K562 (cell line): ENCODE results near the gene CLDN12. TPM values are rescaled to one million over a fixed set of nuclear protein-coding genes. Genes with fewer than 3 reads are reported as not detected.

Experiments
- ATAC-seq: fragments of 200-7000 bp; cut with Tn5 transposase; 3 replicates; pipeline ENCODE4 v1.9.1; 2020; ENCODE audit warnings: moderate library complexity
- BruUV-seq: library from RNA; stranded (reverse); fragments of 400-500 nt; replicated peaks from 2 replicates; lab custom pipeline; 2021; lab: Mats Ljungman, UMichigan
- CTCF ChIA-PET: fragments of 300-600 bp; formaldehyde crosslinking; extraction: SDS; loops from one replicate; lab custom pipeline; 2021; ENCODE audit warnings: low intra/inter-chr PET ratio; lab: Yijun Ruan, JAX
- POLR2A ChIA-PET: fragments of 300-600, 350-650 bp; sonication (Branson Sonifier 250); formaldehyde crosslinking; extraction: SDS; loops from one replicate; lab custom pipeline; 2021; ENCODE audit warnings: antibody characterized with exemption, inconsistent platforms; lab: Yijun Ruan, JAX
- DNase-seq, 4 experiments: peaks; one replicate each; pipeline versions ENCODE4 v3.0.0 to v3.0.0-alpha.2; 2011 to 2018; ENCODE audit warnings: low spot score in 3 of 4, mixed read lengths in 3 of 4; ENCODE audit errors: extremely low read depth in 1 of 4
- FAIRE-seq: peaks from 2 replicates; lab custom pipeline; 2011; peaks lifted over from hg19 to GRCh38; lab: Jason Lieb, UNC
- H2AFZ ChIP-seq: 2 replicates; pipeline ENCODE4 v1.6.0; 2011; ENCODE audit warnings: low read depth, low read length, control low read depth, inconsistent platforms
- H3K27ac ChIP-seq: fragments of 200-600 bp; 3 replicates; pipeline ENCODE4 v1.8.0; 2011; ENCODE audit warnings: low read depth, mild to moderate bottlenecking, control low read depth, inconsistent platforms, low read length, moderate library complexity, mixed read lengths; ENCODE audit errors: extremely low read depth
- H3K27me3 ChIP-seq, 2 experiments: fragments of 300-600 bp in 1 of 2; 2 replicates in 1 of 2; 3 replicates in 1 of 2; pipeline versions ENCODE4 v1.6.0 to v1.8.0; 2011; ENCODE audit warnings: inconsistent platforms in 2 of 2, low read length in 2 of 2, mild to moderate bottlenecking in 1 of 2, mixed read lengths in 1 of 2, moderate library complexity in 1 of 2; ENCODE audit not compliant: control insufficient read depth in 2 of 2, insufficient read depth in 2 of 2
- H3K36me3 ChIP-seq: fragments of 300-600 bp; 3 replicates; pipeline ENCODE4 v1.8.0; 2011; ENCODE audit warnings: mild to moderate bottlenecking, low read length, inconsistent platforms; ENCODE audit not compliant: control insufficient read depth, insufficient read depth
- H3K4me1 ChIP-seq, 2 experiments: fragments of 200-600 bp in 1 of 2; replicated peaks in 1 of 2; 2 replicates in 1 of 2; 3 replicates in 1 of 2; pipeline versions ENCODE4 v1.5.1 to v1.8.0; 2011; ENCODE audit warnings: inconsistent platforms in 2 of 2, low read length in 2 of 2, mild to moderate bottlenecking in 1 of 2, mixed read lengths in 1 of 2, moderate library complexity in 1 of 2; ENCODE audit not compliant: control insufficient read depth in 2 of 2, insufficient read depth in 2 of 2
- H3K4me2 ChIP-seq: 2 replicates; pipeline ENCODE4 v1.6.1; 2011; ENCODE audit warnings: low read length, control low read depth, inconsistent platforms, mixed read lengths; ENCODE audit not compliant: insufficient read depth
- H3K4me3 ChIP-seq: fragments of 200-600 bp; sonication (generic), shearing (Covaris generic); 2 replicates; pipeline ENCODE4 v1.5.1; 2016; ENCODE audit warnings: control low read depth, inconsistent platforms
- H3K79me2 ChIP-seq: fragments of 200-600 bp; 3 replicates; pipeline ENCODE4 v1.8.0; 2011; ENCODE audit warnings: low read length, inconsistent platforms; ENCODE audit not compliant: control insufficient read depth, insufficient read depth
- H3K9ac ChIP-seq, 2 experiments: 2 replicates each; pipeline versions ENCODE4 v1.6.0 to v1.6.1; 2011; ENCODE audit warnings: low read depth in 2 of 2, low read length in 2 of 2, control low read depth in 1 of 2, inconsistent platforms in 1 of 2, mild to moderate bottlenecking in 1 of 2, mixed read lengths in 1 of 2; ENCODE audit not compliant: insufficient read depth in 1 of 2
- H3K9me1 ChIP-seq: one replicate; pipeline ENCODE4 v1.6.0; 2011; ENCODE audit warnings: inconsistent platforms, mild to moderate bottlenecking, low read length, moderate library complexity; ENCODE audit not compliant: control insufficient read depth, insufficient read depth
- H3K9me3 ChIP-seq: replicated peaks from 2 replicates; pipeline ENCODE4 v1.5.1; 2011; ENCODE audit warnings: low read depth, low read length, inconsistent platforms; ENCODE audit not compliant: control insufficient read depth, insufficient read depth
- H4K20me1 ChIP-seq: replicated peaks from 2 replicates; pipeline ENCODE4 v1.6.1; 2011; ENCODE audit warnings: low read length, inconsistent platforms, mixed read lengths; ENCODE audit not compliant: control insufficient read depth, insufficient read depth
- ADNP ChIP-seq: fragments of 200-800 bp; sonication (Bioruptor generic); IDR thresholded peaks from 2 replicates; pipeline ENCODE4 v1.6.1; 2016; ENCODE audit warnings: missing genetic modification characterization, missing compliant biosample characterization
- C11orf30 ChIP-seq: fragments of 450-650 bp; IDR thresholded peaks from 2 replicates; pipeline ENCODE4 v1.6.1; 2016; ENCODE audit warnings: low read depth, mild to moderate bottlenecking
- CCAR2 ChIP-seq: fragments of 200-400 bp; formaldehyde crosslinking; IDR thresholded peaks from 2 replicates; pipeline ENCODE4 v1.6.1; 2017; ENCODE audit warnings: mild to moderate bottlenecking, low read depth, low read length
- CREBBP ChIP-seq: IDR thresholded peaks from one replicate; pipeline ENCODE4 v1.6.1; 2012; ENCODE audit warnings: low read depth, mild to moderate bottlenecking, control low read depth, inconsistent platforms, low read length
- CREM ChIP-seq: IDR thresholded peaks from 2 replicates; pipeline ENCODE4 v1.6.1; 2014; ENCODE audit warnings: antibody characterized with exemption, low read depth
- E2F1 ChIP-seq: sonication (generic); formaldehyde crosslinking; IDR thresholded peaks from 2 replicates; pipeline ENCODE4 v1.8.1; 2023; ENCODE audit warnings: mild to moderate bottlenecking, missing genetic modification reagents, moderate library complexity
- MCM5 ChIP-seq: fragments of 450-650 bp; IDR thresholded peaks from 2 replicates; pipeline ENCODE4 v1.6.1; 2016; ENCODE audit warnings: low read depth
- NKRF ChIP-seq: fragments of 450-650 bp; IDR thresholded peaks from 2 replicates; pipeline ENCODE4 v1.6.1; 2016; ENCODE audit warnings: borderline replicate concordance
- PPARD ChIP-seq: fragments of 250-450 bp; sonication (Bioruptor Pico); IDR thresholded peaks from 2 replicates; pipeline ENCODE4 v1.8.0; 2022; ENCODE audit warnings: inconsistent platforms, mild to moderate bottlenecking, moderate library complexity
- ZNF24 ChIP-seq: fragments of 450-650 bp; IDR thresholded peaks from 2 replicates; pipeline ENCODE4 v1.6.1; 2016
- ZNF316 ChIP-seq: fragments of 450-650 bp; IDR thresholded peaks from 2 replicates; pipeline ENCODE4 v1.6.1; 2016
- ZNF830 ChIP-seq: fragments of 250-450 bp; sonication (Bioruptor Pico); IDR thresholded peaks from 2 replicates; pipeline ENCODE4 v1.5.0; 2021; ENCODE audit warnings: mild to moderate bottlenecking
- WGBS: fragments of 100-300 bp; shearing (Covaris generic); methylation state at CpG from one replicate; pipeline ENCODE4 v1.1.6; 2016; ENCODE audit warnings: low coverage, mixed read lengths; ENCODE audit not compliant: insufficient coverage; ENCODE audit errors: missing lambda C conversion rate; 5-methylcytosine and 5-hydroxymethylcytosine counted together
- in situ Hi-C: fragments of 300-500 bp; cut with MboI; formaldehyde crosslinking; loops from 4 replicates; pipeline ENCODE4 v1.15.0; 2018; ENCODE audit warnings: inconsistent platforms, mixed read lengths
- intact Hi-C: fragments of 100-400 bp; cut with micrococcal nuclease; formaldehyde crosslinking; loops from 2 replicates; pipeline ENCODE4 v1.14.2; 2022
- polyA plus RNA-seq, 8 experiments: library from polyadenylated mRNA; depleted of rRNA in 4 of 8; stranded (reverse) in 5 of 8; unstranded in 3 of 8; fragments of >200 nt; fragmentation: Nextera tagmentation in 2 of 8; fragmentation: Illumina TruSeq in 1 of 8; extraction: Ambion mirVana in 2 of 8; extraction: Trizol in 1 of 8; gene quantifications; 2 replicates each; pipeline versions ENCODE4 v1.2.1 to v1.2.3, GENCODE V29; 2011 to 2014; ENCODE audit warnings: inconsistent platforms in 1 of 8, missing spikeins in 1 of 8
- total RNA-seq, 7 experiments: library from RNA; depleted of rRNA in 6 of 7; stranded (reverse); fragments of >200 nt in 6 of 7; fragmentation: Illumina TruSeq in 2 of 7; extraction: Trizol in 2 of 7; gene quantifications; 2 replicates each; pipeline versions ENCODE4 v1.2.1 to v1.2.3, GENCODE V29; 2011 to 2021; ENCODE audit warnings: low replicate concordance in 1 of 7

The CLDN12 gene
- total and polyA plus RNA-seq, 9 of the 15 experiments (the other 6 are each of a cell fraction or from before 2014, with no cell fraction given): 5.8 to 42.2 (median 15.8) TPM

GRCh38 chr7:90407484-90407821 lies 4.2 kb downstream of the CLDN12 start:
- no peak overlapping the region for H3K4me3 ChIP-seq
- H2AFZ ChIP-seq: no peak overlapping the region
- ChIA-PET CTCF (no interaction called here), POLR2A (no interaction called here)
- H3K9me3 ChIP-seq: no peaks in the 10 kb centered on the region
- no peak overlapping the region for H3K4me2 ChIP-seq
- BruUV-seq: no TSS peak
- TF ChIP-seq ZNF316 (peak; percentile 45), CREM (no peak), PPARD (no peak), NKRF (no peak), C11orf30 (peak; percentile 40; the same call in 1 of the 2 replicates), CREBBP (no peak), ADNP (tag) (no peak), ZNF24 (no peak), MCM5 (no peak), CCAR2 (no peak), ZNF830 (CRISPR knock-in tag) (no peak), E2F1 (CRISPR knock-in tag) (no peak)
- DNase-seq (no peak), ATAC-seq (no peak), FAIRE-seq (no peak)
- H3K4me1 ChIP-seq: peaks cover 3 to 6% of the 10 kb centered on the region in 2 experiments; a peak in 3 of 5 replicates
- peaks cover 30% of the 10 kb centered on the region for H3K36me3 ChIP-seq
- intact Hi-C loops (no loop called here), in situ Hi-C loops (no loop called here)
- no peaks in the 10 kb centered on the region for H3K9me1 ChIP-seq
- no peak overlapping the region for H3K9ac ChIP-seq
- no peaks in the 10 kb centered on the region for H4K20me1 ChIP-seq
- H3K27ac ChIP-seq: no peak overlapping the region
- no peaks in the 10 kb centered on the region for H3K27me3 ChIP-seq
- H3K79me2 ChIP-seq: peaks cover 6% of the 10 kb centered on the region; the same call in 2 of the 3 replicates
- 63% methylated on average over 1 of the region's 1 CpG for WGBS
